Spleen (tissue), 7 donors: ENCODE measurements around the gene LCN9.

Experiments
- POLR2A ChIP-seq, 3 donors: fragments of 450-650 bp; IDR thresholded peaks; one replicate each; pipeline ENCODE4 v1.5.1; 2017; ENCODE audit warnings: antibody characterized with exemption in 3 of 3, mild to moderate bottlenecking in 1 of 3
- TF ChIP-seq, protein P1 (sequence below), 11 experiments: fragments of 200-600 bp in 7 of 11; fragments of 450-650 bp in 4 of 11; sonication (generic) in 4 of 11; IDR thresholded peaks in 8 of 11; conservative IDR thresholded peaks in 3 of 11; 1 replicate in 7 of 11; 2 replicates in 4 of 11; pipeline versions ENCODE4 v1.4.0 to v1.8.0; 2016 to 2021; ENCODE audit warnings: antibody characterized with exemption in 11 of 11, inconsistent platforms in 4 of 11, mild to moderate bottlenecking in 1 of 11
- donor health status: DM: no; HTN: no; CAD: no; lungs with moderate emphysema.
- donor health status: DM: no; HTN: no; CAD: no.
- donor health status: DM: no; HTN: no; CAD: no.

DNA sequence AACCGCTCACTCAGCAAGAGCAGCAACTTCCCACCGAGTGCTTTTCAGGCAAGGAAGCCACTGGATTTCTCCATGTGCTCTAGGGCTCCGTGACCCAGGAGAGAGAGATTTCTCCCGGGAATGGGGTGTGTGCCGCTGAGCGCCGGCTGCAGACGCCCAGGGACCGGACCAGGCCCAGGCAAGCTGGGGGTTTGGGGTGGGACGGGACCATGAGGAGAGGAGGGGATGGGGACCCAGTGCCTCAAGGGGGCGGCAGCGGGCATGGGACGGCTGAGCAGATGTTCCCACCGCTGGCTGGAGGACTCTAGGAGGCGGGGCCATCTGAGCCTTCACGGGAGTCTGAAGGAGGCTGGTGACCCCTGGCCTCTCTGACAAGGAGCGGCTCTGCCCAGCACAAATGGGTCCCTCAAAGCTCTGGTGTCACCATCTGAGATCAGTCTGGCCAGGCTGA lies 8.5 kb downstream of the LCN9 start:
- TF ChIP-seq, protein P1, sequence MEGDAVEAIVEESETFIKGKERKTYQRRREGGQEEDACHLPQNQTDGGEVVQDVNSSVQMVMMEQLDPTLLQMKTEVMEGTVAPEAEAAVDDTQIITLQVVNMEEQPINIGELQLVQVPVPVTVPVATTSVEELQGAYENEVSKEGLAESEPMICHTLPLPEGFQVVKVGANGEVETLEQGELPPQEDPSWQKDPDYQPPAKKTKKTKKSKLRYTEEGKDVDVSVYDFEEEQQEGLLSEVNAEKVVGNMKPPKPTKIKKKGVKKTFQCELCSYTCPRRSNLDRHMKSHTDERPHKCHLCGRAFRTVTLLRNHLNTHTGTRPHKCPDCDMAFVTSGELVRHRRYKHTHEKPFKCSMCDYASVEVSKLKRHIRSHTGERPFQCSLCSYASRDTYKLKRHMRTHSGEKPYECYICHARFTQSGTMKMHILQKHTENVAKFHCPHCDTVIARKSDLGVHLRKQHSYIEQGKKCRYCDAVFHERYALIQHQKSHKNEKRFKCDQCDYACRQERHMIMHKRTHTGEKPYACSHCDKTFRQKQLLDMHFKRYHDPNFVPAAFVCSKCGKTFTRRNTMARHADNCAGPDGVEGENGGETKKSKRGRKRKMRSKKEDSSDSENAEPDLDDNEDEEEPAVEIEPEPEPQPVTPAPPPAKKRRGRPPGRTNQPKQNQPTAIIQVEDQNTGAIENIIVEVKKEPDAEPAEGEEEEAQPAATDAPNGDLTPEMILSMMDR (IDR thresholded peaks at IDR 0.05 in 8 of 11, conservative IDR thresholded peaks at IDR 0.05 in 3 of 11), result no peak
- no peak for TF ChIP-seq POLR2A (IDR thresholded peaks at IDR 0.05)
